Lung (tissue), 12 donors: Measurements from ENCODE around the gene FCHO1. TPM values are rescaled to one million over a fixed set of nuclear protein-coding genes. Genes with fewer than 3 reads are reported as not detected.
A peak's percentile ranks its signal among the peaks of the same experiment; 100 is the strongest.

Experiments used
- ATAC-seq: fragments of 200-7000 bp; cut with Tn5 transposase; one replicate; pipeline ENCODE4 v1.9.1; 2020; ENCODE audit warnings: moderate number of reproducible peaks; ENCODE audit not compliant: insufficient read depth, low FRiP score
- DNase-seq, 3 donors: peaks; one replicate each; pipeline ENCODE4 v3.0.0-alpha.2; 2013 to 2017
- H3K27ac ChIP-seq, 2 donors: one replicate each; pipeline ENCODE4 v1.5.1; 2013; ENCODE audit warnings: mild to moderate bottlenecking in 2 of 2, moderate library complexity in 2 of 2, control low read depth in 1 of 2, inconsistent platforms in 1 of 2, low read depth in 1 of 2, low read length in 1 of 2
- H3K27me3 ChIP-seq, 3 donors: one replicate each; pipeline ENCODE4 v1.5.1; 2013; ENCODE audit warnings: low read length in 2 of 3; ENCODE audit not compliant: control insufficient read depth in 3 of 3, insufficient read depth in 3 of 3
- H3K36me3 ChIP-seq, 4 donors: one replicate each; pipeline ENCODE4 v1.5.1; 2013; ENCODE audit warnings: low read length in 4 of 4, mild to moderate bottlenecking in 1 of 4, moderate library complexity in 1 of 4; ENCODE audit not compliant: control insufficient read depth in 4 of 4, insufficient read depth in 4 of 4
- H3K4me1 ChIP-seq, 5 donors: one replicate each; pipeline ENCODE4 v1.5.1; 2013; ENCODE audit warnings: low read length in 5 of 5, mild to moderate bottlenecking in 2 of 5, moderate library complexity in 1 of 5; ENCODE audit not compliant: control insufficient read depth in 5 of 5, insufficient read depth in 5 of 5
- H3K4me3 ChIP-seq: one replicate; pipeline ENCODE4 v1.5.1; 2013; ENCODE audit warnings: mild to moderate bottlenecking, control low read depth, moderate library complexity
- H3K9ac ChIP-seq, 2 donors: one replicate each; pipeline ENCODE4 v1.5.1; 2013; ENCODE audit warnings: low read length in 2 of 2, control low read depth in 1 of 2; ENCODE audit not compliant: insufficient read depth in 1 of 2
- H3K9me3 ChIP-seq, 4 donors: one replicate each; pipeline ENCODE4 v1.5.1; 2013; ENCODE audit warnings: low read length in 3 of 4, mild to moderate bottlenecking in 1 of 4, moderate library complexity in 1 of 4; ENCODE audit not compliant: control insufficient read depth in 4 of 4, insufficient read depth in 3 of 4
- WGBS, 2 donors: extraction: QIAGEN DNeasy Blood & Tissue Kit; methylation state at CpG; one replicate each; pipeline ENCODE4 v1.1.7; 2013; 5-methylcytosine and 5-hydroxymethylcytosine counted together
- polyA plus RNA-seq, 2 donors: library from polyadenylated mRNA; stranded (reverse); fragments of 200-250 nt; gene quantifications; one replicate each; pipeline ENCODE4 v1.2.1, GENCODE V29; 2013
- total RNA-seq, 2 donors: library from RNA; depleted of rRNA in 1 of 2; stranded (reverse); fragments of >200 nt in 1 of 2; gene quantifications; one replicate each; pipeline ENCODE4 v1.2.1, GENCODE V29; 2014 to 2021
- TF ChIP-seq, protein P1 (sequence below): IDR thresholded peaks from 2 replicates; pipeline ENCODE4 v1.5.1; 2012; ENCODE audit warnings: mild to moderate bottlenecking; ENCODE audit errors: control extremely low read depth, extremely low read depth
- donor health status: control.
- donor health status: control.
- donor health status: Bipolar disorder and iron deficiency.
- donor health status: healthy.
- donor health status: DM: yes; HTN: yes; CAD: no.

Gene FCHO1
- total and polyA plus RNA-seq, 4 donors: 3.2 to 10.4 (median 7.8) TPM

DNA sequence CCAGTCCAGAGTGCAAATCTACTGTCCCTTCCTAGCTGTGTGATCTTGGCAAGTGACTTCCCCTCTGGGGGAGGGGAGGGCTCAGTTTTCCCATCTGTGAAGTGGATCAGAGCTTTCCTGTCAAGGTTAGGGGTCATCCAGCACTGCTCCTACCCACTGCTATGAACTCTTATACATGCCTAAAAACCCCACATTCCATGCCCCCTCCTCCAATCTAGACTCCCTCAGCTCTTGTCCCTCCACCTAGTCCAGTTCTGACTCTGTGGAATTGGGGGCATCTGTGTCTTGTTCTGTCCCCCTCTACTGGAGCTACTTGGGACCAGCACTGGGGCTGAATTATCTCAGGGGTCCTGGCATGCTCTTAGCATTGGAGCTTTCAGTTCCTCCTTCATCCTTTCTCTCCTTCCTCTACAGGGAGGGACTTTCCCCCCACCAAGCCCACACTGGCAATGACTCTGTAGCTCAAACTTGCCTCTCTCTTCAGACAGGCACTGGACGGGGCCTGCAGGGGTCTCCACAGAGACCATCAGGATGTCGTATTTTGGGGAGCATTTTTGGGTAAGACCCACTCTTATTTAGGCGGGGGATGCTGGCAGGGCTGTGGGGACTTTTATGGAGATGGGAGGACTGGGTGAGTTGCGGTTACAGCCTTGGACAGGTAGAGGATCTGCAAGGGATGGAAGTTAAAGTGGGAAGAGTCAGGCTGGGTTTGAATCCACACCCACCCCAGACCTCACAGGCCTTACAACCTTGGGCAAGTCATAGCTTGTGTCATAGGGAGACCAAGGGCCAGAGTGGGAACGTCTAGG, 3.6 kb downstream of the FCHO1 start:
- ATAC-seq (no peak), DNase-seq (no peak)
- 67% methylated on average over 5 of the region's 5 CpGs for WGBS, 2 donors
- Histone ChIP-seq H3K4me3 (no peak overlapping the region), H3K27ac (no peak overlapping the region), H3K9me3 (no peaks in the 10 kb centered on the region), H3K27me3 (no peaks in the 10 kb centered on the region), H3K4me1 (peaks cover 0 to 6% (median 0%) of the 10 kb centered on the region in 5 donors), H3K9ac (no peak overlapping the region), H3K36me3 (no peaks in the 10 kb centered on the region)
- TF ChIP-seq, protein P1, sequence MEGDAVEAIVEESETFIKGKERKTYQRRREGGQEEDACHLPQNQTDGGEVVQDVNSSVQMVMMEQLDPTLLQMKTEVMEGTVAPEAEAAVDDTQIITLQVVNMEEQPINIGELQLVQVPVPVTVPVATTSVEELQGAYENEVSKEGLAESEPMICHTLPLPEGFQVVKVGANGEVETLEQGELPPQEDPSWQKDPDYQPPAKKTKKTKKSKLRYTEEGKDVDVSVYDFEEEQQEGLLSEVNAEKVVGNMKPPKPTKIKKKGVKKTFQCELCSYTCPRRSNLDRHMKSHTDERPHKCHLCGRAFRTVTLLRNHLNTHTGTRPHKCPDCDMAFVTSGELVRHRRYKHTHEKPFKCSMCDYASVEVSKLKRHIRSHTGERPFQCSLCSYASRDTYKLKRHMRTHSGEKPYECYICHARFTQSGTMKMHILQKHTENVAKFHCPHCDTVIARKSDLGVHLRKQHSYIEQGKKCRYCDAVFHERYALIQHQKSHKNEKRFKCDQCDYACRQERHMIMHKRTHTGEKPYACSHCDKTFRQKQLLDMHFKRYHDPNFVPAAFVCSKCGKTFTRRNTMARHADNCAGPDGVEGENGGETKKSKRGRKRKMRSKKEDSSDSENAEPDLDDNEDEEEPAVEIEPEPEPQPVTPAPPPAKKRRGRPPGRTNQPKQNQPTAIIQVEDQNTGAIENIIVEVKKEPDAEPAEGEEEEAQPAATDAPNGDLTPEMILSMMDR: no peak

DNA sequence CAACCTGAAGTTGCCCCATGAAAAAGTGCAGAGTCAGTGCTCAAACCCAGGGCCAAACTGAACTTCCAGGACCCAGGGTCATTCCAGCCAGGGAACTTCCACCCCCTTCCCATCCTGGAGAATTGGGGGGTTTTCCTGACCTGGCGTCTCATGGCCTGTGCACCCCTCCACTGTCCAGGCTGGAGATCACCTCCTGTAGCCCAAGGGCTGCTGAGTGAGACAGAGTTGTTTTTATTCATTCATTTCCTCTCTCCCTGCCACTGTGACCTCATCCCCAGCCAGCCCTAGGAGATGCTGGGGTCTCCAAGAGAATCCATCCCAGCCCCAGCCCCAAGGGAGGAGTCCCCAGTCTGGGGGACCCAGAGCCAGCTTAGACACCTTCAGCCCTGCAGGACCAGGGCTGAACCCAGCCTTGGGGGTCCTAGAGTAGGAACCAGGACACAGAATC, 4.2 kb downstream of the FCHO1 start:
- peaks cover 0 to 5% (median 0%) of the 10 kb centered on the region in 5 donors for H3K4me1 ChIP-seq
- H3K27me3 ChIP-seq: no peaks in the 10 kb centered on the region
- DNase-seq: no peak
- no peak overlapping the region for H3K4me3 ChIP-seq
- WGBS, 2 donors: 75 to 88% methylated on average over 1 of the region's 1 CpG
- H3K9ac ChIP-seq: no peak overlapping the region
- ATAC-seq: no peak
- no peaks in the 10 kb centered on the region for H3K9me3 ChIP-seq
- TF ChIP-seq, protein P1: no peak
- no peaks in the 10 kb centered on the region for H3K36me3 ChIP-seq
- no peak overlapping the region for H3K27ac ChIP-seq

DNA sequence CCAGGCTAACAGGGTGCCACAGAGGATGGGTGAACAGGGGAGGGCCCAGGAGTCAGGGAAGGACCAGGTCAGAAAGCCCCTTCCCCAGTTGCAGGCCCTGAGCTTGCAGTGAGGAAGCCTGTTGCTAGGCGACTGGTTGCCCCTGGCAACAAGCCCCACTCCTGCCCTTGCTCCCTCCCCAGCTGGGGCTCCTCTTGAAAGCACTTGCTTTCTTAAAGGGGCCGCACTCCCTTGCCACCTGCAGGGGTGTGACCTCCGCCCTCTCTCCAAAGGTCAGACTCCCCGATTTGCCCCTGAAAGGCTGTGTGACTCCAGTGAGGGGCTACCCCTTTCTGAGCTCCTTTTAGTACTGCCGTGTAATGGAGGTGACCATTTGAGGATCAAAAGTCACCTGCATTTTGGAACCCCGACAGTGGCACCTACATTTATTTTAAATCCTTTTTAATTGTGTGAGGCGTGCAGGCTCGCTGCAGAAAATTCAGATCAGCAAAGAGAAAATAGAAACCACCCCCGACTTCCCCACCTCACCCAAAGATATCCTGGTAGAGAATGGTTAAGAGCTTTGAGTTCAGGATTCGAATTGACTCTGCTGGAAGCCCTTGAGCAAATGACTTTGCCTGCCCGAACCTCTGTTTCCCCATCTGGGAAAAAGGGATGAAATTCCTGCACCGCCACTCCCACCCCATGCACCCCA, 4.8 kb downstream of the FCHO1 start:
- no peaks in the 10 kb centered on the region for H3K9me3 ChIP-seq
- DNase-seq (peak in 2 of 3 donors; percentile 41 to 49), ATAC-seq (no peak)
- H3K27ac ChIP-seq: no peak overlapping the region
- 66 to 80% methylated on average over 12 of the region's 12 CpGs for WGBS, 2 donors
- H3K4me1 ChIP-seq: peaks cover 0 to 5% (median 0%) of the 10 kb centered on the region in 5 donors
- TF ChIP-seq, protein P1: no peak
- H3K36me3 ChIP-seq: no peaks in the 10 kb centered on the region
- no peak overlapping the region for H3K4me3 ChIP-seq
- no peaks in the 10 kb centered on the region for H3K27me3 ChIP-seq
- no peak overlapping the region for H3K9ac ChIP-seq
